C4-2B (cell line): ENCODE results near the gene DNM3.

ENCODE experiments used
- ZFX ChIP-seq: fragments of 450-650 bp; IDR thresholded peaks from 2 replicates; pipeline ENCODE4 v1.6.1; 2017
- TF ChIP-seq, protein P1 (sequence below): fragments of 450-650 bp; conservative IDR thresholded peaks from 2 replicates; pipeline ENCODE4 v1.5.1; 2017; ENCODE audit warnings: mild to moderate bottlenecking

DNA sequence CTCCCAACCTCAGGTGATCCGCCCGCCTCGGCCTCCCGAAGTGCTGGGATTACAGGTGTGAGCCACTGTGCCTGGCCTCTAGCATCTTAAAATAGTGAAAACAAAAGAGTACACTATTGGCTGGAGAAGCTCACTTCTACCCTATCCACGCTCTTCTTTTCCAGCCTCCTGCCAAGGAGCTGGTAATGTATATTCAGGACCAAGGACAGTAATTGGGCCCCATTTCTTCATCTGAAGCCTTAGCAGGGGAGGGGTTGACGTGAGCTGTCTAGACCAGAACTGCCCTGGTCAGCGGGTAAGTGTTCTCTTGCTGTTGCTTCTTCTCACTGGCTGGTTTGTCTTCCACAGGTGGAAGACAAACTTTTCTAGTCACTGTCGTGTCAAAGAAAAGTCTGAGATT, 70.2 kb downstream of the DNM3 start:
- TF ChIP-seq, protein P1, sequence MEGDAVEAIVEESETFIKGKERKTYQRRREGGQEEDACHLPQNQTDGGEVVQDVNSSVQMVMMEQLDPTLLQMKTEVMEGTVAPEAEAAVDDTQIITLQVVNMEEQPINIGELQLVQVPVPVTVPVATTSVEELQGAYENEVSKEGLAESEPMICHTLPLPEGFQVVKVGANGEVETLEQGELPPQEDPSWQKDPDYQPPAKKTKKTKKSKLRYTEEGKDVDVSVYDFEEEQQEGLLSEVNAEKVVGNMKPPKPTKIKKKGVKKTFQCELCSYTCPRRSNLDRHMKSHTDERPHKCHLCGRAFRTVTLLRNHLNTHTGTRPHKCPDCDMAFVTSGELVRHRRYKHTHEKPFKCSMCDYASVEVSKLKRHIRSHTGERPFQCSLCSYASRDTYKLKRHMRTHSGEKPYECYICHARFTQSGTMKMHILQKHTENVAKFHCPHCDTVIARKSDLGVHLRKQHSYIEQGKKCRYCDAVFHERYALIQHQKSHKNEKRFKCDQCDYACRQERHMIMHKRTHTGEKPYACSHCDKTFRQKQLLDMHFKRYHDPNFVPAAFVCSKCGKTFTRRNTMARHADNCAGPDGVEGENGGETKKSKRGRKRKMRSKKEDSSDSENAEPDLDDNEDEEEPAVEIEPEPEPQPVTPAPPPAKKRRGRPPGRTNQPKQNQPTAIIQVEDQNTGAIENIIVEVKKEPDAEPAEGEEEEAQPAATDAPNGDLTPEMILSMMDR, result no peak
- TF ChIP-seq ZFX, result no peak
